ENCODE data around the gene SLC6A16.
"Not testable (repeated sequence)": the region's sequence is repeated elsewhere in the genome, so short reads cannot be mapped to it uniquely, and the experiment has no call there.

The SLC6A16 gene

GRCh38 chr19:49332691-49333417 lies 7.9 kb upstream of the SLC6A16 start:
- H3K9ac ChIP-seq (ENCODE audit: low read length in 5 of 5); H3K36me3 ChIP-seq (ENCODE audit: control insufficient read depth in 5 of 5, insufficient read depth in 5 of 5, low read length in 5 of 5); H3K27ac ChIP-seq (ENCODE audit: low read depth, low read length); H3K27me3 ChIP-seq (ENCODE audit: control insufficient read depth in 5 of 5, insufficient read depth in 4 of 5, low read length in 5 of 5); H3K9me3 ChIP-seq (ENCODE audit: control insufficient read depth in 5 of 5, low read length in 5 of 5); H3K4me3 ChIP-seq (ENCODE audit: low read depth in 1 of 5, low read length in 5 of 5): not testable (repeated sequence)
- peaks cover 0 to 15% (median 6%) of the 10 kb centered on the region in 5 donors for H3K4me1 ChIP-seq (ENCODE audit: control insufficient read depth in 5 of 5, insufficient read depth in 5 of 5, low read length in 5 of 5)

GRCh38 chr19:49331616-49332055 lies 6.6 kb upstream of the SLC6A16 start:
- Histone ChIP-seq H3K27ac (ENCODE audit: low read depth, low read length) (no peak overlapping the region), H3K4me1 (ENCODE audit: control insufficient read depth in 5 of 5, insufficient read depth in 5 of 5, low read length in 5 of 5) (peaks cover 0 to 14% (median 6%) of the 10 kb centered on the region in 5 donors), H3K9me3 (ENCODE audit: control insufficient read depth in 5 of 5, low read length in 5 of 5) (no peaks in the 10 kb centered on the region), H3K4me3 (ENCODE audit: low read depth in 1 of 5, low read length in 5 of 5) (no peak overlapping the region), H3K9ac (ENCODE audit: low read length in 5 of 5) (no peak overlapping the region), H3K27me3 (ENCODE audit: control insufficient read depth in 5 of 5, insufficient read depth in 4 of 5, low read length in 5 of 5) (no peaks in the 10 kb centered on the region), H3K36me3 (ENCODE audit: control insufficient read depth in 5 of 5, insufficient read depth in 5 of 5, low read length in 5 of 5) (peaks cover 0 to 5% (median 0%) of the 10 kb centered on the region in 5 donors)

- peaks cover 0 to 11% (median 6%) of the 10 kb centered on the region in 5 donors for H3K4me1 ChIP-seq (ENCODE audit: control insufficient read depth in 5 of 5, insufficient read depth in 5 of 5, low read length in 5 of 5)
- H3K27ac ChIP-seq (ENCODE audit: low read depth, low read length); H3K9ac ChIP-seq (ENCODE audit: low read length in 5 of 5); H3K4me3 ChIP-seq (ENCODE audit: low read depth in 1 of 5, low read length in 5 of 5); H3K9me3 ChIP-seq (ENCODE audit: control insufficient read depth in 5 of 5, low read length in 5 of 5); H3K27me3 ChIP-seq (ENCODE audit: control insufficient read depth in 5 of 5, insufficient read depth in 4 of 5, low read length in 5 of 5); H3K36me3 ChIP-seq (ENCODE audit: control insufficient read depth in 5 of 5, insufficient read depth in 5 of 5, low read length in 5 of 5): not testable (repeated sequence)
These were observed 6.2 kb upstream of the SLC6A16 start for GRCh38 chr19:49331187-49331586.

GRCh38 chr19:49328741-49329140 lies 3.8 kb upstream of the SLC6A16 start:
- no peak overlapping the region for H3K27ac ChIP-seq (ENCODE audit: low read depth, low read length)
- H3K4me1 ChIP-seq (ENCODE audit: control insufficient read depth in 5 of 5, insufficient read depth in 5 of 5, low read length in 5 of 5): peaks cover 0 to 5% (median 4%) of the 10 kb centered on the region in 5 donors
- peaks cover 0 to 5% (median 0%) of the 10 kb centered on the region in 5 donors for H3K36me3 ChIP-seq (ENCODE audit: control insufficient read depth in 5 of 5, insufficient read depth in 5 of 5, low read length in 5 of 5)

GRCh38 chr19:49327878-49328544 lies 3.0 kb upstream of the SLC6A16 start:
- H3K4me1 ChIP-seq (ENCODE audit: control insufficient read depth in 5 of 5, insufficient read depth in 5 of 5, low read length in 5 of 5): no peaks in the 10 kb centered on the region

More at GRCh38 chr19:49328741-49329140, 3.8 kb upstream of the SLC6A16 start:
- H3K9me3 ChIP-seq (ENCODE audit: control insufficient read depth in 5 of 5, low read length in 5 of 5): no peaks in the 10 kb centered on the region
- no peaks in the 10 kb centered on the region for H3K27me3 ChIP-seq (ENCODE audit: control insufficient read depth in 5 of 5, insufficient read depth in 4 of 5, low read length in 5 of 5)
- H3K9ac ChIP-seq (ENCODE audit: low read length in 5 of 5): no peak overlapping the region
- no peak overlapping the region for H3K4me3 ChIP-seq (ENCODE audit: low read depth in 1 of 5, low read length in 5 of 5)

GRCh38 chr19:49326165-49326704 lies 1.2 kb upstream of the SLC6A16 start:
- H3K9ac ChIP-seq (ENCODE audit: low read length in 5 of 5): no peak overlapping the region

More at GRCh38 chr19:49327878-49328544, 3.0 kb upstream of the SLC6A16 start:
- Histone ChIP-seq H3K27me3 (ENCODE audit: control insufficient read depth in 5 of 5, insufficient read depth in 4 of 5, low read length in 5 of 5) (no peaks in the 10 kb centered on the region), H3K9ac (ENCODE audit: low read length in 5 of 5) (no peak overlapping the region), H3K27ac (ENCODE audit: low read depth, low read length) (no peak overlapping the region), H3K4me3 (ENCODE audit: low read depth in 1 of 5, low read length in 5 of 5) (no peak overlapping the region), H3K9me3 (ENCODE audit: control insufficient read depth in 5 of 5, low read length in 5 of 5) (peaks cover 0 to 5% (median 0%) of the 10 kb centered on the region in 5 donors), H3K36me3 (ENCODE audit: control insufficient read depth in 5 of 5, insufficient read depth in 5 of 5, low read length in 5 of 5) (peaks cover 0 to 5% (median 0%) of the 10 kb centered on the region in 5 donors)

GRCh38 chr19:49325756-49326155 lies 765 bp upstream of the SLC6A16 start:
- not testable (repeated sequence) for H3K9ac ChIP-seq (ENCODE audit: low read length in 5 of 5); H3K36me3 ChIP-seq (ENCODE audit: control insufficient read depth in 5 of 5, insufficient read depth in 5 of 5, low read length in 5 of 5); H3K9me3 ChIP-seq (ENCODE audit: control insufficient read depth in 5 of 5, low read length in 5 of 5); H3K4me1 ChIP-seq (ENCODE audit: control insufficient read depth in 5 of 5, insufficient read depth in 5 of 5, low read length in 5 of 5); H3K27me3 ChIP-seq (ENCODE audit: control insufficient read depth in 5 of 5, insufficient read depth in 4 of 5, low read length in 5 of 5); H3K4me3 ChIP-seq (ENCODE audit: low read depth in 1 of 5, low read length in 5 of 5); H3K27ac ChIP-seq (ENCODE audit: low read depth, low read length)

More at GRCh38 chr19:49326165-49326704, 1.2 kb upstream of the SLC6A16 start:
- Histone ChIP-seq H3K4me3 (ENCODE audit: low read depth in 1 of 5, low read length in 5 of 5) (no peak overlapping the region), H3K9me3 (ENCODE audit: control insufficient read depth in 5 of 5, low read length in 5 of 5) (peaks cover 0 to 9% (median 0%) of the 10 kb centered on the region in 5 donors), H3K36me3 (ENCODE audit: control insufficient read depth in 5 of 5, insufficient read depth in 5 of 5, low read length in 5 of 5) (peaks cover 0 to 5% (median 0%) of the 10 kb centered on the region in 5 donors), H3K4me1 (ENCODE audit: control insufficient read depth in 5 of 5, insufficient read depth in 5 of 5, low read length in 5 of 5) (no peaks in the 10 kb centered on the region), H3K27me3 (ENCODE audit: control insufficient read depth in 5 of 5, insufficient read depth in 4 of 5, low read length in 5 of 5) (no peaks in the 10 kb centered on the region), H3K27ac (ENCODE audit: low read depth, low read length) (no peak overlapping the region)

GRCh38 chr19:49318296-49318695 lies 6.7 kb downstream of the SLC6A16 start:
- no peaks in the 10 kb centered on the region for H3K36me3 ChIP-seq (ENCODE audit: control insufficient read depth in 5 of 5, insufficient read depth in 5 of 5, low read length in 5 of 5)
- no peaks in the 10 kb centered on the region for H3K27me3 ChIP-seq (ENCODE audit: control insufficient read depth in 5 of 5, insufficient read depth in 4 of 5, low read length in 5 of 5)
- no peak overlapping the region for H3K4me3 ChIP-seq (ENCODE audit: low read depth in 1 of 5, low read length in 5 of 5)
- no peaks in the 10 kb centered on the region for H3K4me1 ChIP-seq (ENCODE audit: control insufficient read depth in 5 of 5, insufficient read depth in 5 of 5, low read length in 5 of 5)
- H3K9me3 ChIP-seq (ENCODE audit: control insufficient read depth in 5 of 5, low read length in 5 of 5): peaks cover 2 to 10% (median 6%) of the 10 kb centered on the region in 5 donors
- H3K9ac ChIP-seq (ENCODE audit: low read length in 5 of 5): no peak overlapping the region
- H3K27ac ChIP-seq (ENCODE audit: low read depth, low read length): no peak overlapping the region

- no peak overlapping the region for H3K4me3 ChIP-seq (ENCODE audit: low read depth in 1 of 5, low read length in 5 of 5)
- peaks cover 0 to 1% (median 0%) of the 10 kb centered on the region in 5 donors for H3K36me3 ChIP-seq (ENCODE audit: control insufficient read depth in 5 of 5, insufficient read depth in 5 of 5, low read length in 5 of 5)
- H3K9ac ChIP-seq (ENCODE audit: low read length in 5 of 5): no peak overlapping the region
- no peaks in the 10 kb centered on the region for H3K4me1 ChIP-seq (ENCODE audit: control insufficient read depth in 5 of 5, insufficient read depth in 5 of 5, low read length in 5 of 5)
- peaks cover 2 to 9% (median 4%) of the 10 kb centered on the region in 5 donors for H3K9me3 ChIP-seq (ENCODE audit: control insufficient read depth in 5 of 5, low read length in 5 of 5)
- H3K27ac ChIP-seq (ENCODE audit: low read depth, low read length): no peak overlapping the region
- no peaks in the 10 kb centered on the region for H3K27me3 ChIP-seq (ENCODE audit: control insufficient read depth in 5 of 5, insufficient read depth in 4 of 5, low read length in 5 of 5)
These were observed 8.7 kb downstream of the SLC6A16 start for GRCh38 chr19:49316284-49316683.

- Histone ChIP-seq H3K9ac (ENCODE audit: low read length in 5 of 5) (no peak overlapping the region), H3K27ac (ENCODE audit: low read depth, low read length) (no peak overlapping the region), H3K27me3 (ENCODE audit: control insufficient read depth in 5 of 5, insufficient read depth in 4 of 5, low read length in 5 of 5) (no peaks in the 10 kb centered on the region), H3K9me3 (ENCODE audit: control insufficient read depth in 5 of 5, low read length in 5 of 5) (peaks cover 2 to 9% (median 4%) of the 10 kb centered on the region in 5 donors), H3K36me3 (ENCODE audit: control insufficient read depth in 5 of 5, insufficient read depth in 5 of 5, low read length in 5 of 5) (peaks cover 0 to 12% (median 10%) of the 10 kb centered on the region in 5 donors), H3K4me1 (ENCODE audit: control insufficient read depth in 5 of 5, insufficient read depth in 5 of 5, low read length in 5 of 5) (no peaks in the 10 kb centered on the region), H3K4me3 (ENCODE audit: low read depth in 1 of 5, low read length in 5 of 5) (no peak overlapping the region)
These were observed 9.9 kb downstream of the SLC6A16 start for GRCh38 chr19:49315111-49315510.

Measured in subcutaneous abdominal adipose tissue (tissue), 5 donors.